Stimulated activated effector memory CD8-positive, alpha-beta T cell treated with anti-CD3 and anti-CD28 coated beads, Interleukin-12 subunit alpha, Interleukin-12 subunit beta, amount 100 ng/mL, for 72 hours (primary cell): ENCODE measurements around the gene DDN.

Experiments
- ATAC-seq: fragments of 150-1000 bp; cut with Tn5 transposase; 2 replicates; pipeline ENCODE4 v1.10.0; 2021
- DNase-seq, 2 donors: peaks; one replicate each; pipeline ENCODE4 v3.0.0; 2021 to 2022; ENCODE audit warnings: low spot score in 2 of 2
- H3K27ac Mint-ChIP-seq: one replicate; pipeline ENCODE4 v1.8.0; 2022; ENCODE audit warnings: mild to moderate bottlenecking, mixed read lengths
- H3K36me3 Mint-ChIP-seq: one replicate; pipeline ENCODE4 v1.8.0; 2022; ENCODE audit warnings: mild to moderate bottlenecking, mixed read lengths
- H3K4me1 Mint-ChIP-seq: one replicate; pipeline ENCODE4 v1.8.0; 2022; ENCODE audit warnings: mixed read lengths
- H3K4me3 Mint-ChIP-seq: one replicate; pipeline ENCODE4 v1.8.0; 2022; ENCODE audit warnings: mild to moderate bottlenecking, mixed read lengths
- H3K9me3 Mint-ChIP-seq: one replicate; pipeline ENCODE4 v1.8.0; 2022; ENCODE audit warnings: mixed read lengths

The DDN gene

DNA sequence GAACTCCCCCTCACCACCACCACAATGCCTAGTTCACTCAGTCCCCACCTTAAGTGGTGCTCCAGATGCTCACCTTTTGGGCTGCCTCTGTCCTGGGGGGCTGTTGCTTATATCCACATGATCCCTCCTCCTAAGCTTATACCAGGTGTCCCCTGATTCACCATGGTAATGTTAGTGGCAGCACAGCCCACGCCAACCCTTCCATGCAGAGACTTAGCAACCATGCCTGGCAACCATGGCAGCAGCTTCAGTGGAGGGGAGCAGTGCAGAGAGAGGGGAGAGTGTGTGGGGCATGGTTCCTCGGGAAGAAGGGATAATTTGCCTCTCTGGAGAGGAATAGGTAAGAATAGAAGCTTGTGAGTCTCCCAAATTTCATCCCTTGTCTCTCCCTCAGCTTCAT, 1.2 kb upstream of the DDN start:
- no peaks in the 10 kb centered on the region for H3K9me3 Mint-ChIP-seq
- no peak overlapping the region for H3K27ac Mint-ChIP-seq
- H3K4me3 Mint-ChIP-seq, result peak overlapping the region; percentile 75
- H3K4me1 Mint-ChIP-seq, result peaks cover 49% of the 10 kb centered on the region
- peaks cover 61% of the 10 kb centered on the region for H3K36me3 Mint-ChIP-seq
- DNase-seq (no peak), ATAC-seq (no peak)

DNA sequence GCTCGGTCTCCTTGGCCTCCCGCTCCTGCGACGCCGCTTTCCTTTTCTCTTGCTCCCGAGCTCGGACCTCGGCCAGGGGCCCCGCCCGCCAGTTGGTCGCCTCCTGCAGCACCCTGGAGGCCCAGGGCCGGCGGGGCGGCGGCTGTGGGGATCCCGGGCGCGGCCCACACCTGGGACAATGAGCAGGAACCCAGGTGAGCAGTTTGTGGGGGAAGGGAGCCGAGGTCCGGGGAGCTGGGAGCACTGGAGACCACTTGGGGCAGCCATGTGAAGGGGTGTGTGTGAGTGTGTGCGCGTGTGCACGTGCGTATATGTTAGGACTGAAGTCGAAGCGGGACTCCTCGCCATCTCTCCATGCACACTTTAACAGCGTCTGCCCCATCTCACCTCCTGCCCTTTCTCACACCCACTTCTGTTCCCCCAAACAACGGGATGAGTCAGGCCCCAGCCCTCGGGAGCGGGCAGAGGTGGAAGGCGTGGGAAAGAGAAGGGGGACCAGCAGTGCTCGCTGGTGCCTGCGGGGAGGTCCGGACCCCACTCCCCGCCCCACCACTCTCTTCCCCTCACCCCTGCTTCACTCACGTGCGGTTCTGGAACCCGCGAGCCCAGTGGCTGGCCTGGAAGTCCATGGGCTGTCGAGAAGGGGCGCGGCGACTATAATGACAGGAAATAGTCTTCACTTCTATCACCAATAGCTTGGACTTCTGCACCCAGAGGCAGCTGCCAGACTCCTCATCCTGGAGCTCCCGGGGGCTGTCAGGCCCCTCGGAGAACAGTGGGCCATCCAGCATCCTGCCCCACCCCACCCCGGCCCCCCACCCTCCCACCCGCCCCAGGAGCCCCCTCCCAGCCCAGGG, 450 bp downstream of the DDN start:
- Mint-ChIP-seq H3K36me3 (peaks cover 45% of the 10 kb centered on the region), H3K4me1 (peaks cover 54% of the 10 kb centered on the region), H3K27ac (no peak overlapping the region), H3K9me3 (no peaks in the 10 kb centered on the region), H3K4me3 (peak overlapping the region; percentile 75)
- ATAC-seq (peak; percentile 39), DNase-seq (peak in 1 of 2 donors; percentile 65)

DNA sequence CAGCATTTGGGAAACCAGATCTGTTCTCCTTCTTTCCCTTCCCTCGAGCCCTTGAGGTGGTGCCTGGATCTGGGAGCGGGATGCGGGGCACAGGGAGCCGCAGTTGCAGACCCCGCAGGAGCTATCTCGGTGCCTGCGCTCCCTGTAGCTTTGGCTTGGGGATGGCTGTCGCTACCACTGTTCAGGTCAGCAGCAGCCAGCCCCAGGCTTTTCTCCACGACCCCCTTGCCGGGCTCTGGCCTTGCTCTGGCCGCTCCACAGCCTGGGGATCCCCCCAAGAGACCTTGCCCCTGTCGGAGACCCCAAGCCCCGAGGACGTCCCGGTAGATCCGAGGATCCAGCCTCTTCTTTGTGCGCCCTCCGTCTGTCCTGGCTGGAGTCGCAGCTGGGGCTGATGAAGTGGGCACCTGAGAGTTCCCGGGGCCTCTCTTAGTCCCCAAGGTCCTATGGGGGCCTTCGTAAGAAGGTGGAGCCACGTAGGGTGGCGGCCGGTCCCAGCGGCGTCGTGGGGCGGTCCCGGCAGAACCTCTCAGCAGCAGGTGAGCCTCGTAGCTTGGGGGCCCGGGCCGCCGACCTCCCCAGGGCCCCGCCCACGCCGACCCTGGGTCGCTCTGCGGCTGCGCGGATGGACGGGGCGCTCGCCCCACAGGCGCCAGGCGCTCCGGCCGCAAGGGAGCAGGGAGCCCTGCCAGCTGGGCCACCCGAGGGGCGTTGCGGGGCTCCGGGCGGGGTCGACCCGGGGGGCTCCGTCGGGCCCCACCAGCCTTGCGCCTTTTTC, 1.3 kb downstream of the DDN start:
- peaks cover 37% of the 10 kb centered on the region for H3K36me3 Mint-ChIP-seq
- H3K4me3 Mint-ChIP-seq, result peak overlapping the region; percentile 75
- ATAC-seq, result peak; percentile 15
- H3K4me1 Mint-ChIP-seq, result peaks cover 53% of the 10 kb centered on the region
- DNase-seq, result peak; percentile 28 to 68
- H3K27ac Mint-ChIP-seq, result no peak overlapping the region
- no peaks in the 10 kb centered on the region for H3K9me3 Mint-ChIP-seq

DNA sequence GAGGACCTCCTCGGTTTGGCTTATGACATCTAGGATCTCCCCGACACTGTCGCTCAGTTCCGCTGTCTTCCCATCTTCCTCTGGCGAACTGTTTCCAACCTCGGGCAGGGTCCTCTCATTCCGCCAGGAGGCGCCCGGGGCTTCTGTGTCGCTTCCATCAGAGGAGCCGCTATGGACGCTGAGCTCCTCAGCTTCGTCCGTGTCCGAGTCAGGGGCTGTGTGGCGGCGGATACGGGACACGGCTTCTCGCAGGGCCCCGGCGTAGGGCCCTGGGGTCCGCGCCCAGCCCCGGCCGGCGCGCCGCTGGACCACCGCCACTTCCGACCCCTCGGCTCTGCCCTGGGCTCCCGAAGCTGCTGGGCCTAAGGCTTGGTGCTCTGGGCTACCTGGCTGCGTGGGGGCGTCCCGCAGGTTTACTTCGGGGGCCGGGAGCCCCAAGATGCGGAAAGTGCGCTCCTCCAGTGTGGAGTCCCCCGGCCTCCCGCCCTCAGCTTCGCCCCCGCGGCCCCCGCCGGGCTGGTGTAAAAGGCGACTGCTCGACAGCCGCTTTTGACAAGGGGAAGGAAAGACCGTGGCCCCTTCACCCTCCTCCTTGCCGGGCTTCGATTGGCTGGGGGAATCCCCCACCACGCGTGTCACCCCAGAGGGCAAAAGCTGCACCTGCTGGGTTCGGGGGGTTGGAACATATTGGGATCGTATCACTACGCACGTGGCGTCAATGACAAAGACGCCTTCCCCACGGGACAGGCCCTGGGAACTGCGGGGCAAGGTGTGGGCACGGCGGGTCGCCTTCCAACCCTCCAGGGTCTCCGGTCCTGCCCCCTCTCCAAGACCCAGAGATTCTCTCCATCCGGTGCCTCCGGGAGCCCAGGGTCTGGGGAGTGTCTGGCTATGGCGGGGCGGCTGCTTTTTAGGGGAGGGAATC, 2.1 kb downstream of the DDN start:
- Mint-ChIP-seq H3K4me1 (peaks cover 50% of the 10 kb centered on the region), H3K4me3 (peak overlapping the region; percentile 75), H3K9me3 (no peaks in the 10 kb centered on the region), H3K36me3 (peaks cover 28% of the 10 kb centered on the region), H3K27ac (no peak overlapping the region)
- ATAC-seq, result peak; percentile 55
- DNase-seq, result peak; percentile 40 to 72

DNA sequence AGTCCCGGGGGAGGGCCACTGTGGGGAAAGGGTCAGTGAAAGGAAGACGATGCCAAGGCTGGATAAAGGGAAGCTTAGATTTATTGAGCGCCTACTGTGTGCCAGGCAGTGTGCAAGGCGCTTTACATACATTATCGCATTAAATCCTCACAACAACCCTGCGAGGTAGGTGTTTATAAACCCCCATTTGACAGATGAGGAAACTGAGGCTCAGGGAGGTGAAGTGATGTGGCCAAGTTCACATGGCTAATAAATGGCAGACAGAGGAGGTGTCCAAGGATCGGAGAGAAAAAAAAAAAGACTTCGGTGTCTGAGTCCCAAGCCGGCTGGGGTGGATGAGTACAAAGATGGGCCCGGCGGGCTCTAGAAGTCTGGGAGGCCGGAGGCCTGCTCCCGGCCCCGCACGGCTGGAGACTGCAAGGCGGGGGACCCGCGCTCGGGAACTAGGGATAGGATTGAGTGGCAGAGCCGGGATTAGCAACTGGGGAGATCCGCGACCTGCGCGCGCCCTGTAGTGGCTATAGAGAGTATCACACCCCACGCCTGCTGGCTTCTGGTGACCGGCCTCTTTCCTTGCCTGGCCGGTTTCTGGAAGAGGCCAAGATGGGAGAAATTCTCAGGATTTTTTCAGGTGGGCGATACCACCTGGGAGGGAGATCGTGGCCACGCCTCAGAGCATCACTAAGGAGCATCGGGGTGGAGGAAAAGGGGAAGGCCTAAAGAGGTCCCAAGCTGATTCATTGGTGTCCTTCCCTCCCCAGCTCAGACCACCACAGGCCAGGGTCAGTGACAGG, 3.9 kb downstream of the DDN start:
- DNase-seq, result peak; percentile 21 to 75
- peaks cover 41% of the 10 kb centered on the region for H3K4me1 Mint-ChIP-seq
- peak overlapping the region; percentile 15 for H3K27ac Mint-ChIP-seq
- ATAC-seq, result peak; percentile 39
- peak overlapping the region; percentile 16 for H3K4me3 Mint-ChIP-seq
- H3K36me3 Mint-ChIP-seq, result peaks cover 10% of the 10 kb centered on the region
- H3K9me3 Mint-ChIP-seq, result no peaks in the 10 kb centered on the region

DNA sequence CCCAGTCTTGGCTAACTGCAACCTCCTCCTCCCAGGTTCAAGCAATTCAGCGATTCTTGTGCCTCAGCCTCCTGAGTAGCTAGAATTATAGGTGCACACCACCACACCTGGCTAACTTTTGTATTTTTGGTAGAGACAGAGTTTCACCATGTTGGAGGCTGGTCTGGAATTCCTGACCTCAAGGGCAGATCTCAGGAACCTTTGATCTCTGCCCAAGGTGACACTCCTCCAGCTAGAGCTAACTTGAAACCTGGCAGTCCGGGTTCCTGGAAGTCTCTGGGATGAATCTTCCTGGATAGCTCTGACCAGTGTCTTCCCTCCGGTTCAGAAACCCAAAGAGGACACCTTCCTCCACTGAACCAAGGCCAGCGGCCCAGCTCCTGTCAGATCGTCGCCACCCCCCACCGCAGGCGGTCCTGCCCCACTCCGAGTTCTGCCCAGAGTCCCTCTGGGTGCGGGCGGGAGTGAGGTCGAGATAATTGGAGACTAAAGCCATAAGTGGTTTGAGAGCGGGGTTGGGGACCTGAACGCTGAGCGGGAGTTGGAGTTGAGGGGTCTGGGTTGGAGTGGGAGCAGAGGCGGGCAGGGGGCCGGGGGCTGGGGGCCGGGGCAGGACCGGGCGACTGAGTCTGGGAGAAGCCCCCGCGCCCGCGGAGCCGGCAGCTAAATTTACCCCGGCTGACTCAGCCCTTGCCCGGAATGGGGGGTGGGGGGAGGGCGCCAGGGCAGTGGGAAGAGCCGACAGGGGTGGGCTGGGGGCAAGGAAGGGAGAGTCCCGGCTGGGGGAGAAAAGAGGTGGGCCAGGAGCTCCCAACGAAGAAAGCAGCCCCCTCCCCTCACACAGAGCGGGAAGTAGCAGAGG, 4.7 kb downstream of the DDN start:
- Mint-ChIP-seq H3K4me3 (no peak overlapping the region), H3K27ac (no peak overlapping the region), H3K4me1 (peaks cover 33% of the 10 kb centered on the region), H3K36me3 (peaks cover 2% of the 10 kb centered on the region), H3K9me3 (no peaks in the 10 kb centered on the region)
- ATAC-seq (no peak), DNase-seq (no peak)

DNA sequence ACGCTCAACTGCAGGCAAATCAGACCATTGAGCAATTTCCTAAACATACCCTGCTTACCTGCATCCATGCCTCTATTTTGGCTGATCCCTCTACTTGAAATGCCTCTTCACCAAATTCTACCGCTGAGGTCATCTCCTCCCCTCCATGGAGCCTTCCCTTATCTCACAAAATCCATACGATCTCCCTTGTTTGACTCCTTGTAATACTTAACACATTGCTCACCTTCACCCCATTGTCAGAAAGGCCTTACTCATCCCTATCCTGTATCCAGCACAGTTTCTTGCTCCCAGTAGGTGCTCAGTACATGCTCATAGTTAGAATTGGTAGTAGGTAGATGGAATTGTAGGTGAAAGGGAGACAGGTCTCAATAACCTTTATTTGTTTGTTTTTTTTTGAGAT, 5.4 kb downstream of the DDN start:
- Mint-ChIP-seq H3K4me1 (peaks cover 29% of the 10 kb centered on the region), H3K4me3 (no peak overlapping the region)

DNA sequence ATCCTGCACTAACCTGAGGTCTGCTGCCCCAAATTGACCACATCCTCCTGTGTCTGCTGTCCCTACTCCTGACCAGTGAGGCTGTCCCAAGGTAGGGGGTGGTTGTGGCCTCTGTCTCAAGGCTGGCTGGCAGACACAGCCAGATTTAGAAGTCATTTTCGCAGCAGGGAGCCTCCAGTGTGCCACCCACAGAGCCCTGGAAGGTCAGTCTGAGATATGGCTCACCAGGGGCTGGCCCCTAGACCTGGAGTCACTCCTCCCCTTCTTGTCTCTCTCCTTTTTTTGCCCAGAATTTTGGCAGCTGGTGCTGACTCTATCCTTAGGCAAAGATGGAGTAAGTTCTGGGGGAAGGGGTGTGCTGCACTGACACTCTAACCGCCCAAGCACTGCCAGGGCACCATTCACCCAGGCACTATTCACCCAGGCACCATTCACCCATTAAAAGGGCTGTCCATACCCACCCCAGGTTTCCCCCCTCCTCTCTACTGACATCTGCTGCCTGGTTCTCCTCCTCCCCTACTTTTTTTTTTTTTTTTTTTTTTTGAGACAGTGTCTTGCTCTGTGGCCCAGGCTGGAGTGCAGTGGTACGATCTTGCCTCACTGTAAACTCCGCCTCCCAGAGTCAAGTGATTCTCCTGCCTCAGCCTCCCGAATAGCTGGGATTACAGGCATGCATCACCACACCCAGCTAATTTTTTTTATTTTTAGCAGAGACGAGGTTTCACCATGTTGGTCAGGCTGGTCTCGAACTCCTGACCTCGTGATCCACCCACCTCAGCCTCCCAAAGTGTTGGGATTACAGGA, 7.7 kb downstream of the DDN start:
- DNase-seq, result no peak
- ATAC-seq, result no peak
- H3K9me3 Mint-ChIP-seq, result no peaks in the 10 kb centered on the region
- H3K27ac Mint-ChIP-seq, result no peak overlapping the region
- peaks cover 25% of the 10 kb centered on the region for H3K4me1 Mint-ChIP-seq
- no peaks in the 10 kb centered on the region for H3K36me3 Mint-ChIP-seq
- H3K4me3 Mint-ChIP-seq, result no peak overlapping the region

More for the DNA sequence above, 5.4 kb downstream of the DDN start:
- no peak overlapping the region for H3K27ac Mint-ChIP-seq
- ATAC-seq (no peak), DNase-seq (no peak)
- H3K36me3 Mint-ChIP-seq, result no peaks in the 10 kb centered on the region
- H3K9me3 Mint-ChIP-seq, result no peaks in the 10 kb centered on the region

DNA sequence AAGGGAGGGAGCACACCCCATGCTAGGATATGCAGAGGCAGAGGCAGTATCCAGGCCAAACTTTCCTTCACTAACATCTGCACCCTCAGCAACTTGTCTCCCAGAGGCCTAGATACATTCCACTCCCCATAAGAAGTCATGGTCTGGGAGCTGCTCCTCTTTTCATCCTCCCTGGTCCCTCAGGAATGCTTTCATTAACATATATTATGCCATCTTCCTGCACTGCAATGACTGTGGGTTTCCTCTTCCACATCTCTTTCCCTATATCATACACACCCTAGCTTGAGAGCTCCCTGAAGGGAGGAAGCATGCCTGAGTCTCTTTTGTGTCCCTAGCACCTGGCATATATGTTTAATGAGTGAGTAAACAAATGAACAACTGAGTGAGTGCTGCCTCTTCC, 8.6 kb downstream of the DDN start:
- H3K27ac Mint-ChIP-seq, result no peak overlapping the region
- no peaks in the 10 kb centered on the region for H3K9me3 Mint-ChIP-seq
- H3K36me3 Mint-ChIP-seq, result no peaks in the 10 kb centered on the region
- DNase-seq, result no peak
- peaks cover 18% of the 10 kb centered on the region for H3K4me1 Mint-ChIP-seq
- H3K4me3 Mint-ChIP-seq, result no peak overlapping the region
- ATAC-seq, result no peak

DNA sequence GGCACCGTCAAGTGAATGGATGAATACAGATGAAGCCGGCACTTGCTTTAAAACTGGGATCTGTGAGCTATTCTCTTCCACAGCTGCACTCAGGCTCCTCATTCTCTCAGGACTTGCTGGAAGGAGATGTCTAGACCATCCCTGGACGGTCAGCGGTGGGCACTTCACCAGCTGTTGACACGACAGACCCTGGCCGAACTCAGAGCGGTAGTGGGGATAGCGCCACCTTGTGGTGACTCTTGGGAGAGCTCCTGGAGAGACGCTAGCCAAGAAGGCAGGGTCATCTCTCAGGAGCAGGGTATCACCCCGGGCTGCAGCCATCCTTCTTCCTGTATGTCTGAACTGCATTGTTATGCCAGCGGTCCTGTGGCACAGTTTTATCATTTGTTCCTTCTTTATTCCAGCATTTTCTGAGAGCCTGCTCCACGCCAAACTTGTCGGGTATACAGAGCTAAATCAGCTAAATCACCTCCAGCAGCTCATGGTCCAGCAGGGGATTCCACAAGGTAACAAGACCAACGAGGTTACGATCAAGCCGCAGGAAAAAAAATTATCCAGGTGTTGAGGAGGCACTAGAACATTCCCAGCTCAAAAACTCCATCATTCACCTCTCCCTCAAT, 11.0 kb downstream of the DDN start:
- Mint-ChIP-seq H3K4me1 (peaks cover 11% of the 10 kb centered on the region), H3K4me3 (no peak overlapping the region), H3K9me3 (no peaks in the 10 kb centered on the region), H3K36me3 (no peaks in the 10 kb centered on the region), H3K27ac (no peak overlapping the region)
- DNase-seq, result peak; percentile 85 to 94
- ATAC-seq, result peak; percentile 80

DNA sequence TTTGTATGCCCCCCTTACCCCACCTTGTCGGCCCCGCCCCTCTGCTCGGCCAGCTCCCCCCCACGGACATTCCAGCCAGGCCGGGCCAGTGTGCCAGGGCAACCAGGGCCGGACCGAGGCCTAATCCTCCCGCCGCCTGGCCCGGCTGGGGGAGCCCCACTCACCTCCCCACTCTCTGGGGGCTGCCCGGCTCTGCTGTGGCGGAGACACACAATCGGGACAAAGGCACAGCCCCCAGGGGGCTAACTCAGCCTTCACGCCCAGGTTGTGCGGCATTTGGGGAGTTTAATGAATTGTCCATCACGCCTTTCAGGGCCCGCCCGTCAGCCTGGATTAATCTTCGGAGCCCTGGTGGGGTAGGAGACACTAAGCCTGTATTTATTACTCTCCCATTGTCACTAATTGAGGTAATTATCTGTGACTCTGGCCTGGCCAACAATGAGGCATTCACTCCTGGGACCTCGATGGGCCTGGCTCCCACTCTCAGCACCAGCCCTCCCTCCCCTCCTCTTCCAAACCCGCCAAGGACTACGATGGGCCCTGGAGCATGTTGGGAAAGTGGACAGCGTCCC, 12.4 kb downstream of the DDN start:
- peaks cover 3% of the 10 kb centered on the region for H3K36me3 Mint-ChIP-seq
- ATAC-seq (no peak), DNase-seq (no peak)
- H3K27ac Mint-ChIP-seq, result no peak overlapping the region
- peaks cover 21% of the 10 kb centered on the region for H3K4me1 Mint-ChIP-seq
- no peaks in the 10 kb centered on the region for H3K9me3 Mint-ChIP-seq
- no peak overlapping the region for H3K4me3 Mint-ChIP-seq

DNA sequence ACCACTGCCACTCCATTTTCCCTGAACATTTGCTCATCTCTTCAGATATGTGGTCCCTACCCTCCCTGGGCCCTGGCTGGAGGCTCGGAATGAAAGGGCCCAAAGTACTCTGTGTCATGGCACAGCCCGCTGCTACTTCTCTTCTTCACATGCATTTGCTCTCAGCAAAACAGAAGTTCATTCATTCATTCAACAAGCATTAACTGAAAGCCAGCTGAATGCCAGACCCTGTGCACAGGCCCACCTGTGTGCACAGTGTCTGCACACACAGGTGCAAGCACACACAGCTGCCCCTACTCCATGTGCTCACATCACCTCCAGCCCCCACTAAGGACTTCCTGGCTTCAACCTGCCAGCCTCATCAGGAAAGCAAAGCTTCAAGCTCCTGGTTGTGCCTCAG, 13.3 kb downstream of the DDN start:
- peaks cover 30% of the 10 kb centered on the region for H3K4me1 Mint-ChIP-seq
- H3K9me3 Mint-ChIP-seq, result no peaks in the 10 kb centered on the region
- no peak overlapping the region for H3K27ac Mint-ChIP-seq
- H3K4me3 Mint-ChIP-seq, result no peak overlapping the region
- ATAC-seq (no peak), DNase-seq (no peak)
- H3K36me3 Mint-ChIP-seq, result peaks cover 8% of the 10 kb centered on the region
